ENCODE measurements around the gene MBNL2.

- TF ChIP-seq CTCF (IDR thresholded peaks at IDR 0.05; ENCODE audit: poor library complexity) (no peak), EZH2 (IDR thresholded peaks at IDR 0.05; ENCODE audit: borderline replicate concordance) (no peak), EZH2phosphoT487 (IDR thresholded peaks at IDR 0.05; ENCODE audit: low read depth, severe bottlenecking, unreplicated experiment) (no peak)
Observed at GRCh38 chr13:97242755-97243497, 20.8 kb downstream of the MBNL2 start.
